GM12878 (cell line): ENCODE measurements around the gene COL1A1. TPM values are rescaled to one million over a fixed set of nuclear protein-coding genes. Genes with fewer than 3 reads are reported as not detected.

Experiments used
- ATAC-seq: fragments of 200-7000 bp; cut with Tn5 transposase; 3 replicates; pipeline ENCODE4 v1.9.1; 2020; ENCODE audit warnings: mild to moderate bottlenecking, moderate library complexity
- BruUV-seq: library from RNA; stranded (reverse); fragments of 400-500 nt; replicated peaks from 2 replicates; lab custom pipeline; 2021; lab: Mats Ljungman, UMichigan
- CTCF ChIA-PET: fragments of 300-600 bp; sonication (Branson Sonifier 250); formaldehyde crosslinking; extraction: SDS; loops from one replicate; lab custom pipeline; 2021; ENCODE audit warnings: inconsistent platforms; lab: Yijun Ruan, JAX
- POLR2A ChIA-PET: fragments of 350-600 bp; formaldehyde crosslinking; extraction: SDS; loops from one replicate; lab custom pipeline; 2021; ENCODE audit warnings: inconsistent platforms; lab: Charles Lee
- RAD21 ChIA-PET: fragments of 300-600 bp; sonication (Branson Sonifier 250); formaldehyde crosslinking; loops from one replicate; lab custom pipeline; 2023; ENCODE audit warnings: antibody characterized with exemption; ENCODE audit not compliant: unreplicated experiment; lab: Charles Lee
- SMC1A ChIA-PET: fragments of 300-600 bp; sonication (Branson Sonifier 250); formaldehyde crosslinking; loops from one replicate; lab custom pipeline; 2023; ENCODE audit not compliant: unreplicated experiment, uncharacterized antibody; lab: Charles Lee
- DNase-seq: peaks from one replicate; pipeline ENCODE4 v3.0.0-alpha.2; 2011; ENCODE audit warnings: low read depth, low spot score
- FAIRE-seq: peaks from 3 replicates; lab custom pipeline; 2011; peaks lifted over from hg19 to GRCh38; lab: Jason Lieb, UNC
- H2AFZ ChIP-seq: 2 replicates; pipeline ENCODE4 v1.6.0; 2011; ENCODE audit warnings: low read depth, low read length, control low read depth; ENCODE audit not compliant: control insufficient read depth
- H3K27ac ChIP-seq: 2 replicates; pipeline ENCODE4 v1.5.1; 2011; ENCODE audit warnings: control low read depth; ENCODE audit not compliant: control insufficient read depth, insufficient read depth
- H3K27me3 ChIP-seq, 2 experiments: replicated peaks in 1 of 2; 2 replicates each; pipeline versions ENCODE4 v1.6.0 to v1.6.1; 2011; ENCODE audit warnings: low read length in 1 of 2; ENCODE audit not compliant: control insufficient read depth in 2 of 2, insufficient read depth in 2 of 2
- H3K36me3 ChIP-seq, 2 experiments: 2 replicates each; pipeline ENCODE4 v1.5.1; 2011; ENCODE audit warnings: low read length in 1 of 2; ENCODE audit not compliant: control insufficient read depth in 2 of 2, insufficient read depth in 2 of 2
- H3K4me1 ChIP-seq: 2 replicates; pipeline ENCODE4 v1.6.1; 2011; ENCODE audit warnings: mild to moderate bottlenecking, low read length, moderate library complexity, mixed read lengths; ENCODE audit not compliant: control insufficient read depth, insufficient read depth
- H3K4me2 ChIP-seq: 2 replicates; pipeline ENCODE4 v1.6.0; 2011; ENCODE audit warnings: control low read depth; ENCODE audit not compliant: control insufficient read depth, insufficient read depth
- H3K4me3 ChIP-seq: fragments of 200-600 bp; sonication (generic); 2 replicates; pipeline ENCODE4 v1.5.1; 2016
- H3K79me2 ChIP-seq: 2 replicates; pipeline ENCODE4 v1.6.0; 2011; ENCODE audit warnings: low read length; ENCODE audit not compliant: control insufficient read depth, insufficient read depth
- H3K9ac ChIP-seq: 2 replicates; pipeline ENCODE4 v1.8.0; 2011; ENCODE audit warnings: low read length, control low read depth, mixed read lengths; ENCODE audit not compliant: control insufficient read depth, insufficient read depth
- H3K9me3 ChIP-seq: replicated peaks from 3 replicates; pipeline ENCODE4 v1.5.1; 2011; ENCODE audit warnings: mild to moderate bottlenecking, low read length; ENCODE audit not compliant: control insufficient read depth, insufficient read depth
- H4K20me1 ChIP-seq: 2 replicates; pipeline ENCODE4 v1.6.0; 2011; ENCODE audit not compliant: control insufficient read depth, insufficient read depth
- HDAC2 ChIP-seq: fragments of 200-600 bp; sonication (generic); IDR thresholded peaks from 2 replicates; pipeline ENCODE4 v1.6.1; 2017
- HDGF ChIP-seq: fragments of 450-650 bp; IDR thresholded peaks from 2 replicates; pipeline ENCODE4 v1.6.1; 2016; ENCODE audit warnings: antibody characterized with exemption
- NFIC ChIP-seq: IDR thresholded peaks from 2 replicates; pipeline ENCODE4 v1.6.1; 2012; ENCODE audit warnings: low read depth, mild to moderate bottlenecking, inconsistent platforms, low read length, moderate library complexity
- NFYA ChIP-seq: IDR thresholded peaks from 2 replicates; pipeline ENCODE4 v1.6.1; 2011; ENCODE audit warnings: low read depth, mild to moderate bottlenecking, low read length, improper control_type of control experiment, borderline replicate concordance
- PAX8 ChIP-seq: fragments of 450-650 bp; IDR thresholded peaks from 2 replicates; pipeline ENCODE4 v1.6.1; 2017; ENCODE audit warnings: mild to moderate bottlenecking, moderate library complexity
- POU2F2 ChIP-seq: IDR thresholded peaks from 3 replicates; pipeline ENCODE4 v1.6.1; 2011; ENCODE audit warnings: low read depth, mild to moderate bottlenecking, low read length, borderline replicate concordance
- PRDM15 ChIP-seq: fragments of 450-650 bp; formaldehyde crosslinking; IDR thresholded peaks from 2 replicates; pipeline ENCODE4 v1.4.0; 2020; ENCODE audit warnings: mild to moderate bottlenecking, moderate library complexity
- RAD21 ChIP-seq: IDR thresholded peaks from 2 replicates; pipeline ENCODE4 v1.6.1; 2011; ENCODE audit warnings: mild to moderate bottlenecking, low read depth, low read length, moderate library complexity; ENCODE audit not compliant: insufficient read depth
- RAD51 ChIP-seq: fragments of 450-650 bp; IDR thresholded peaks from 2 replicates; pipeline ENCODE4 v1.6.1; 2016; ENCODE audit warnings: moderate library complexity, mild to moderate bottlenecking, inconsistent platforms
- SIX5 ChIP-seq: IDR thresholded peaks from 2 replicates; pipeline ENCODE4 v1.6.1; 2011; ENCODE audit warnings: mild to moderate bottlenecking, low read depth, low read length, moderate library complexity; ENCODE audit not compliant: severe bottlenecking
- SKIL ChIP-seq: fragments of 450-650 bp; IDR thresholded peaks from 2 replicates; pipeline ENCODE4 v1.6.1; 2017; ENCODE audit warnings: mild to moderate bottlenecking, low read depth, inconsistent platforms; ENCODE audit not compliant: poor library complexity, severe bottlenecking
- USF2 ChIP-seq: IDR thresholded peaks from 2 replicates; pipeline ENCODE4 v1.6.1; 2011; ENCODE audit warnings: low read depth, low read length, improper control_type of control experiment, borderline replicate concordance
- ZNF217 ChIP-seq: fragments of 450-650 bp; IDR thresholded peaks from 2 replicates; pipeline ENCODE4 v1.6.1; 2017; ENCODE audit warnings: antibody characterized with exemption, mild to moderate bottlenecking
- WGBS: methylation state at CpG from one replicate; pipeline ENCODE4 v1.1.6; 2016; ENCODE audit warnings: low lambda C conversion rate; ENCODE audit not compliant: insufficient replicate concordance, insufficient coverage; ENCODE audit errors: missing lambda C conversion rate; 5-methylcytosine and 5-hydroxymethylcytosine counted together
- in situ Hi-C: fragments of 300-500 bp; cut with MboI; formaldehyde crosslinking; loops from 9 replicates; pipeline ENCODE4 v1.14.3; 2018; ENCODE audit warnings: mixed read lengths
- intact Hi-C: fragments of 100-400 bp; cut with micrococcal nuclease; formaldehyde crosslinking; loops from one replicate; pipeline ENCODE4 v1.14.2; 2022; ENCODE audit not compliant: unreplicated experiment
- polyA plus RNA-seq, 11 experiments: library from polyadenylated mRNA; depleted of rRNA in 4 of 11; unstranded in 6 of 11; stranded (reverse) in 5 of 11; fragments of >200 nt; fragmentation: Nextera tagmentation in 4 of 11; fragmentation: Illumina TruSeq in 1 of 11; extraction: Ambion mirVana in 4 of 11; extraction: Trizol in 1 of 11; gene quantifications; 1 replicate in 1 of 11; 2 replicates in 10 of 11; pipeline versions ENCODE4 v1.2.1 to v1.2.3, GENCODE V29; 2011 to 2016; ENCODE audit warnings: inconsistent platforms in 2 of 11, missing spikeins in 2 of 11, low read depth in 1 of 11
- total RNA-seq, 4 experiments: library from RNA; depleted of rRNA in 3 of 4; stranded (reverse); fragments of >200 nt in 3 of 4; fragmentation: Illumina TruSeq in 1 of 4; extraction: Trizol in 1 of 4; gene quantifications; 2 replicates each; pipeline versions ENCODE4 v1.2.1 to v1.2.3, GENCODE V29; 2013 to 2021

COL1A1 gene
- total and polyA plus RNA-seq, 10 of the 15 experiments (the other 5 are each of a cell fraction or from before 2014, with no cell fraction given), result 0.18 to 7.7 (median 2.3) TPM

GRCh38 chr17:50192618-50193291 is 8.7 kb downstream of the COL1A1 start:
- TSS peak; percentile 66 for BruUV-seq
- POLR2A ChIA-PET, result interaction anchor here (0.7 to 1.8 kb wide), 5 partner anchors 11 to 96 kb away, joined by 3 to 7 read pairs (median 4); no protein-coding TSS in a partner anchor
- TF ChIP-seq POU2F2, result no peak
- no peak for TF ChIP-seq RAD51
- TF ChIP-seq ZNF217, result no peak
- TF ChIP-seq PRDM15 (CRISPR knock-in tag), result no peak
- no peak for TF ChIP-seq NFYA
- TF ChIP-seq HDGF, result 0 out of 2 replicates have a peak, but pooled peaks have one; percentile 51
- no peak for TF ChIP-seq NFIC
- TF ChIP-seq HDAC2, result no peak
- TF ChIP-seq PAX8, result no peak
- no peak for TF ChIP-seq SKIL
- TF ChIP-seq RAD21, result no peak
- TF ChIP-seq USF2, result no peak
- no peak for TF ChIP-seq SIX5

More at GRCh38 chr17:50192618-50193291, 8.7 kb downstream of the COL1A1 start:
- no peaks in the 10 kb centered on the region for H3K27me3 ChIP-seq
- peaks cover 18% of the 10 kb centered on the region for H3K4me1 ChIP-seq
- 27% methylated on average over 16 of the region's 16 CpGs for WGBS
- peak overlapping the region; percentile 64 for H3K4me3 ChIP-seq
- peak overlapping the region; percentile 7; the same call in 1 of the 2 replicates for H2AFZ ChIP-seq
- peak overlapping the region; percentile 74 for H3K4me2 ChIP-seq
- in situ Hi-C loops (loop anchor here (10.0 kb wide), 1 partner anchor 102 kb away; no protein-coding TSS in a partner anchor), intact Hi-C loops (no loop called here)
- no peaks in the 10 kb centered on the region; a peak in 1 of 4 replicates for H3K36me3 ChIP-seq
- ChIA-PET RAD21 (interaction anchor here (0.6 to 8.8 kb wide), 2 partner anchors 23 to 133 kb away, joined by 4 to 176 read pairs; no protein-coding TSS in a partner anchor), SMC1A (interaction anchor here (1.6 to 6.3 kb wide), 2 partner anchors 22 to 23 kb away, joined by 11 to 177 read pairs; no protein-coding TSS in a partner anchor), CTCF (interaction anchor here (1.0 to 10.1 kb wide), 4 partner anchors 21 to 105 kb away, joined by 3 to 514 read pairs (median 8); partner anchors contain the start of genes PDK2 and SGCA)
- DNase-seq (no peak), ATAC-seq (peak; percentile 74), FAIRE-seq (no peak)
- H3K9ac ChIP-seq, result peak overlapping the region; percentile 56
- no peaks in the 10 kb centered on the region; the same call in 1 of the 2 replicates for H3K79me2 ChIP-seq
- H3K9me3 ChIP-seq, result no peaks in the 10 kb centered on the region
- 0 out of 2 replicates have a peak overlapping the region, but pooled peaks have one; percentile 18 for H3K27ac ChIP-seq
- no peaks in the 10 kb centered on the region for H4K20me1 ChIP-seq
